GM23248 (cell line): ENCODE measurements around the gene APCDD1.

ENCODE experiments used
- EZH2 ChIP-seq: fragments of 200-600 bp; sonication (generic); IDR thresholded peaks from 2 replicates; pipeline ENCODE4 v1.6.1; 2018; ENCODE audit warnings: antibody characterized with exemption, mild to moderate bottlenecking; ENCODE audit not compliant: insufficient read depth, poor library complexity, severe bottlenecking
- EZH2phosphoT487 ChIP-seq: fragments of 200-600 bp; sonication (generic); IDR thresholded peaks from 2 replicates; pipeline ENCODE4 v1.6.1; 2018; ENCODE audit warnings: antibody characterized with exemption, moderate library complexity, mild to moderate bottlenecking, low read depth; ENCODE audit not compliant: insufficient read depth

GRCh38 chr18:10470429-10470828, 16.0 kb downstream of the APCDD1 start:
- no peak for TF ChIP-seq EZH2
- no peak for TF ChIP-seq EZH2phosphoT487
